Prostate gland (tissue), 2 donors: Measurements from ENCODE around the gene KLHL26. TPM values are rescaled to one million over a fixed set of nuclear protein-coding genes. Genes with fewer than 3 reads are reported as not detected.
"Not testable (repeated sequence)": the region's sequence is repeated elsewhere in the genome, so short reads cannot be mapped to it uniquely, and the experiment has no call there.

ENCODE experiments used
- DNase-seq: peaks from one replicate; pipeline ENCODE4 v3.0.0-alpha.2; 2019; ENCODE audit warnings: low spot score
- H3K27ac ChIP-seq, 2 donors: fragments of 200-600 bp; sonication (generic); 2 replicates each; pipeline ENCODE4 v1.5.1; 2017 to 2019
- H3K27me3 ChIP-seq: fragments of 200-600 bp; sonication (generic); replicated peaks from 2 replicates; pipeline ENCODE4 v1.5.1; 2019; ENCODE audit not compliant: insufficient read depth
- H3K36me3 ChIP-seq, 2 donors: fragments of 200-600 bp; sonication (generic); 1 replicate in 1 of 2; 2 replicates in 1 of 2; pipeline versions ENCODE4 v1.5.1 to v1.8.1; 2017 to 2019
- H3K4me1 ChIP-seq: fragments of 200-600 bp; sonication (generic); replicated peaks from 2 replicates; pipeline ENCODE4 v1.5.1; 2019
- H3K4me3 ChIP-seq, 2 donors: fragments of 200-600 bp; sonication (generic); 2 replicates each; pipeline ENCODE4 v1.5.1; 2017 to 2019
- H3K9me3 ChIP-seq: fragments of 200-600 bp; sonication (generic); 2 replicates; pipeline ENCODE4 v1.5.1; 2017
- CTCF ChIP-seq, 4 experiments: fragments of 200-600 bp in 2 of 4; fragments of 450-650 bp in 2 of 4; sonication (generic) in 2 of 4; IDR thresholded peaks; 1 replicate in 3 of 4; 2 replicates in 1 of 4; pipeline ENCODE4 v1.5.1; 2016 to 2019; ENCODE audit warnings: antibody characterized with exemption in 4 of 4, mild to moderate bottlenecking in 2 of 4, moderate library complexity in 2 of 4
- POLR2A ChIP-seq: fragments of 450-650 bp; IDR thresholded peaks from one replicate; pipeline ENCODE4 v1.6.1; 2016; ENCODE audit warnings: antibody characterized with exemption, mild to moderate bottlenecking
- POLR2AphosphoS5 ChIP-seq: sonication (generic); formaldehyde crosslinking; IDR thresholded peaks from one replicate; pipeline ENCODE4 v1.6.1; 2017; ENCODE audit warnings: antibody characterized with exemption
- WGBS: methylation state at CpG from one replicate; pipeline ENCODE4 v1.1.5; 2018; 5-methylcytosine and 5-hydroxymethylcytosine counted together
- intact Hi-C: fragments of 100-400 bp; cut with DNase I; formaldehyde crosslinking; loops from one replicate; pipeline ENCODE4 v1.14.2; 2022
- total RNA-seq, 2 donors: library from RNA; depleted of rRNA; stranded (reverse); fragments of >200 nt; gene quantifications; one replicate each; pipeline ENCODE4 v1.1.0, GENCODE V29; 2016

KLHL26 gene
- total RNA-seq, 2 donors from 2014 or later: 9.1 to 18.4 TPM

- intact Hi-C loops: loop anchor here (10.0 kb wide), 1 partner anchor 231 kb away; no protein-coding TSS in a partner anchor
- Histone ChIP-seq H3K9me3 (no peaks in the 10 kb centered on the region), H3K36me3 (no peaks in the 10 kb centered on the region), H3K4me1 (no peaks in the 10 kb centered on the region), H3K27ac (no peak overlapping the region), H3K4me3 (no peak overlapping the region), H3K27me3 (no peaks in the 10 kb centered on the region)
- no peak for DNase-seq
- TF ChIP-seq CTCF (IDR thresholded peaks at IDR 0.05): peak in 1 of 4 experiments; percentile 8
- no peak for TF ChIP-seq POLR2AphosphoS5
- WGBS: 70% methylated on average over 5 of the region's 5 CpGs
Observed at GRCh38 chr19:18675779-18676178, 39.0 kb downstream of the KLHL26 start.

- Histone ChIP-seq H3K9me3 (no peaks in the 10 kb centered on the region), H3K4me1 (no peaks in the 10 kb centered on the region), H3K27me3 (no peaks in the 10 kb centered on the region), H3K27ac (no peak overlapping the region), H3K4me3 (no peak overlapping the region), H3K36me3 (no peaks in the 10 kb centered on the region)
- TF ChIP-seq POLR2AphosphoS5: no peak
- TF ChIP-seq POLR2A: no peak
- no peak for TF ChIP-seq CTCF (IDR thresholded peaks at IDR 0.05)
- intact Hi-C loops: loop anchor here (10.0 kb wide), 1 partner anchor 232 kb away; no protein-coding TSS in a partner anchor
- no peak for DNase-seq
- 82% methylated on average over 7 of the region's 7 CpGs for WGBS
Observed at GRCh38 chr19:18676692-18677091, 39.9 kb downstream of the KLHL26 start.

GRCh38 chr19:18677156-18677555 lies 40.3 kb downstream of the KLHL26 start:
- TF ChIP-seq POLR2A: no peak
- no peak for TF ChIP-seq CTCF (IDR thresholded peaks at IDR 0.05)
- no peak for TF ChIP-seq POLR2AphosphoS5
- no peak for DNase-seq
- H3K4me3 ChIP-seq: no peak overlapping the region
- H3K36me3 ChIP-seq: no peaks in the 10 kb centered on the region
- intact Hi-C loops: loop anchor here (10.0 kb wide), 1 partner anchor 232 kb away; no protein-coding TSS in a partner anchor
- no peaks in the 10 kb centered on the region for H3K9me3 ChIP-seq
- H3K27me3 ChIP-seq: no peaks in the 10 kb centered on the region
- WGBS: 67% methylated on average over 13 of the region's 13 CpGs
- H3K4me1 ChIP-seq: no peaks in the 10 kb centered on the region
- no peak overlapping the region for H3K27ac ChIP-seq

DNA sequence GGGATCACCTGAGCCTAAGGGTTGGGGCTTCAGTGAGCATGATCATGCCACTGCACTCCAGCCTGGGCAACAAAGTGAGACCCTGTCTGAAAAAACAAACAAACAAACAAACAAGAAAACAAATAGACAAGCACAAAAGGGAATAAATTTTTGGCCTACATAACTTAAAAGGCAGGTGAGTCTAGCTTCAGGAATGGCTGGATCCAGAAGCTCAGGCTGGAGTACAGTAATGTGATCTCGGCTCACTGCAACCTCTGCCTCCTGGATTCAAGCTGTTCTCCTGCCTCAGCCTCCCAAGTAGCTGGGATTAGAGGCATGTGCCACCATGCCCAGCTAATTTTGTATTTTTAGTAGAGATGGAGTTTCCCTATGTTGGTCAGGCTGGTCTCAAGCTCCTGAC lies 43.3 kb downstream of the KLHL26 start:
- H3K4me3 ChIP-seq, H3K27me3 ChIP-seq, DNase-seq, H3K27ac ChIP-seq, H3K36me3 ChIP-seq, H3K9me3 ChIP-seq, intact Hi-C loops, H3K4me1 ChIP-seq: not testable (repeated sequence)
- WGBS: 100% methylated on average over 1 of the region's 1 CpG

- no peaks in the 10 kb centered on the region for H3K36me3 ChIP-seq
- no peaks in the 10 kb centered on the region for H3K27me3 ChIP-seq
- peak overlapping the region; percentile 48 to 57 for H3K4me3 ChIP-seq
- DNase-seq: no peak
- 28% methylated on average over 8 of the region's 8 CpGs for WGBS
- intact Hi-C loops: no loop called here
- no peaks in the 10 kb centered on the region for H3K9me3 ChIP-seq
- peak overlapping the region in 1 of 2 donors; percentile 79 for H3K27ac ChIP-seq
- peaks cover 8% of the 10 kb centered on the region for H3K4me1 ChIP-seq
- no peak for TF ChIP-seq POLR2A
Observed at GRCh38 chr19:18682807-18683108, 45.9 kb downstream of the KLHL26 start.

DNA sequence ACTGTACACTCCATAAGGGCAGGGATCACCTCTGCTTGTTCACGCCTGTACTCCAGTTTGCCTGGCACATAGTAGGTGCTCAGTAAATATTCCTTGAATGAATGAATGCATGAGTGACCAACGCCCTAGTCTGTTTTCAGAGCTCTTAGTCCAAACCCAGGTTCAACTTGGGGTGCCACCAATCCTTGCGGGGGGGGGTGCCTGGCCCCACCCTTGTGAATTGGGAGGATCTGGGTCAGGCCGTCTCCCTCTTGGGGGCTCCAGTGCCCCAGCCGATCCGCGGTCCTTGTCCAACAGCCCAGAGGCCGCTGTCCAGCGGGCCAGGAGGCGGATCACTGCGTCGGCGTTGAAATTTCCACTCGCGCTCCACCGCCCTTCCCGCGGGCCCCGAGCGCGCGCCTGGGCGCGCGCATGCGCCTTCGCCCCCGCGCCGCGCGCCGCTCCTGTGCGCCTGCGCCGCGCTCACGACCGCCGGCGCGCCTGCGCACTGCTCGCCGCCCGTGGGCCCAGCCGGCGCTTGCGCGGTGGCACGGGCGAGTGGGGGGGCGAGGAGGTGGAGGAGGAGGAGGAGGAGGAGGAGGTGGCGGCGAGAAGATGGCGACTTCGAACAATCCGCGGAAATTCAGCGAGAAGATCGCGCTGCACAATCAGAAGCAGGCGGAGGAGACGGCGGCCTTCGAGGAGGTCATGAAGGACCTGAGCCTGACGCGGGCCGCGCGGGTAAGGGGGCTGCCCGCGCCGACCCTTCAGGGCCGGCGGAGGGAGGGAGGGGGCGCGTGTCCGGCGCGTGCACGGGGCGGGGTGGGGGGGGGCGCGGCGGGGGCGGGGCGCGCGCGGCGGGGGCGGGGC lies 46.5 kb downstream of the KLHL26 start, which contains the start of gene CRTC1:
Gene CRTC1 (plus strand): TSS at position 572 of the 849 bp plus-strand sequence. CDS start 23 bp downstream, at position 595.
- Histone ChIP-seq H3K9me3 (no peaks in the 10 kb centered on the region), H3K4me3 (peak within 1 kb of the TSS; percentile 48 to 57), H3K27ac (peak within 1 kb of the TSS; percentile 79 to 80), H3K27me3 (no peaks in the 10 kb centered on the region), H3K4me1 (peaks cover 8% of the 10 kb centered on the region), H3K36me3 (no peaks in the 10 kb centered on the region)
- WGBS: 2% methylated on average over 75 of the region's 93 CpGs
- TF ChIP-seq POLR2A (peak; percentile 43), CTCF (IDR thresholded peaks at IDR 0.05) (no peak), POLR2AphosphoS5 (no peak)
- DNase-seq: peak; percentile 77
- intact Hi-C loops: no loop called here
